Gastrocnemius medialis (tissue), 4 donors: ENCODE data around the gene SLC39A11.

Experiments
- POLR2A ChIP-seq, 2 donors: fragments of 450-650 bp; IDR thresholded peaks; one replicate each; pipeline ENCODE4 v1.6.1; 2017; ENCODE audit warnings: antibody characterized with exemption in 2 of 2, mild to moderate bottlenecking in 2 of 2, moderate library complexity in 2 of 2
- TF ChIP-seq, protein P1 (sequence below), 5 experiments: fragments of 450-650 bp in 3 of 5; fragments of 200-600 bp in 2 of 5; sonication (generic) in 2 of 5; IDR thresholded peaks in 4 of 5; conservative IDR thresholded peaks in 1 of 5; 1 replicate in 4 of 5; 2 replicates in 1 of 5; pipeline ENCODE4 v1.5.1; 2016 to 2019; ENCODE audit warnings: antibody characterized with exemption in 5 of 5, mild to moderate bottlenecking in 3 of 5, moderate library complexity in 3 of 5

DNA sequence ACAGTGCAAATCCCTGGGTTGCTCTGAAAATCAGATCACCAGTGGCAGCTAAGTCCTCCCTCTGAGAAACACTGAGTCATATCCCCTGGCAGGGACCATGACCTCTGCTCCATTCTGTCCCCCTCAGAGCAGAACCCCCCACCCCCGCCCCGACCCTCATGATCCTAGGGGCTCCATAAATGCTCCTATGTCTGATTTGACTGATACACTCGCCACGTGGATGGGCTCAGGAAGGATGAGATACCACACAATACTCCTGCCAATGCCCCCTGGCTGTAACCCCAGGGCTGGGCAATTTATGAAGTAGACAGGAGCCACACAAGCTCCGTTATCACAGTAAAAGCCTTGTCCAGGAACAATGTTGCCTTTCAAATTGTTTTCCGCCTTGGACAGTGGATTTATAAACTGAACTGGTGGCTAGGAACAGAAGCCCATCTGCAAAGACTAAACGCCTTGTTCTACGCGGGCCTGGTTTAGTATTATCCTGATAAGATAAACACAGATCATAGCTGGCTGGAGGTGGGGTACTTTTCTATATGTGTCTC lies 394.8 kb downstream of the SLC39A11 start:
- TF ChIP-seq, protein P1, sequence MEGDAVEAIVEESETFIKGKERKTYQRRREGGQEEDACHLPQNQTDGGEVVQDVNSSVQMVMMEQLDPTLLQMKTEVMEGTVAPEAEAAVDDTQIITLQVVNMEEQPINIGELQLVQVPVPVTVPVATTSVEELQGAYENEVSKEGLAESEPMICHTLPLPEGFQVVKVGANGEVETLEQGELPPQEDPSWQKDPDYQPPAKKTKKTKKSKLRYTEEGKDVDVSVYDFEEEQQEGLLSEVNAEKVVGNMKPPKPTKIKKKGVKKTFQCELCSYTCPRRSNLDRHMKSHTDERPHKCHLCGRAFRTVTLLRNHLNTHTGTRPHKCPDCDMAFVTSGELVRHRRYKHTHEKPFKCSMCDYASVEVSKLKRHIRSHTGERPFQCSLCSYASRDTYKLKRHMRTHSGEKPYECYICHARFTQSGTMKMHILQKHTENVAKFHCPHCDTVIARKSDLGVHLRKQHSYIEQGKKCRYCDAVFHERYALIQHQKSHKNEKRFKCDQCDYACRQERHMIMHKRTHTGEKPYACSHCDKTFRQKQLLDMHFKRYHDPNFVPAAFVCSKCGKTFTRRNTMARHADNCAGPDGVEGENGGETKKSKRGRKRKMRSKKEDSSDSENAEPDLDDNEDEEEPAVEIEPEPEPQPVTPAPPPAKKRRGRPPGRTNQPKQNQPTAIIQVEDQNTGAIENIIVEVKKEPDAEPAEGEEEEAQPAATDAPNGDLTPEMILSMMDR (IDR thresholded peaks at IDR 0.05 in 4 of 5, conservative IDR thresholded peaks at IDR 0.05 in 1 of 5), result no peak
- no peak for TF ChIP-seq POLR2A (IDR thresholded peaks at IDR 0.05)
